Measurements from ENCODE around the gene EXOC4.

EXOC4 gene

DNA sequence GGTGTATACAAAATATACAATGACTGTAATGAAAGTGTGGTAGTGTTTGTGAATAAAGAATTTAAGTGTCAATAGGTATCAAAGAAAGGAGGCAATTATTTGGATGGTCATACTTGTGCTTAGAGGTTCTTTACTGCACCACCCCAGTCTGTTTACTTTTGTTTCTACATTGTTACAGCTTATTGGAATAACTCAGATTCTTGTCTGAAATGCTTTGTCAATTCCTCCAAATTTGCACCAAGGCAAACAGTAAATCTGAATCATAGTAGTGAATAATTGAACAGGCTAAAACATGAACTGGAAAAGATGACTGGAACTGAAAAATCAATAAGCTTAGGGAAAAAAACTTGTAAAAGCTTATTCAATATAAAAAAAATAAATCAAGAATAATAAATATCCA lies 319.2 kb downstream of the EXOC4 start:
- Histone ChIP-seq H3K79me2 (ENCODE audit: control insufficient read depth, low read length) (no peaks in the 10 kb centered on the region), H3K27me3 (ENCODE audit: control insufficient read depth, low read length) (no peaks in the 10 kb centered on the region), H3K9me3 (ENCODE audit: control insufficient read depth, insufficient read depth, low read length) (no peaks in the 10 kb centered on the region), H3K9me2 (replicated peaks; ENCODE audit: control insufficient read depth, low read length) (no peaks in the 10 kb centered on the region), H3K4me2 (ENCODE audit: low read length) (no peak overlapping the region), H3K36me3 (ENCODE audit: control insufficient read depth, low read length) (no peaks in the 10 kb centered on the region), H3K4me3 (ENCODE audit: low read length) (no peak overlapping the region), H4K20me1 (ENCODE audit: control insufficient read depth, insufficient read depth, low read depth, low read length) (no peaks in the 10 kb centered on the region), H3K27ac (ENCODE audit: low read depth, low read length) (no peak overlapping the region), H3F3A (ENCODE audit: control insufficient read depth, insufficient read depth) (no peaks in the 10 kb centered on the region), H3K4me1 (ENCODE audit: control insufficient read depth, low read length) (no peaks in the 10 kb centered on the region)
- no peak for TF ChIP-seq CTCF (IDR thresholded peaks at IDR 0.05; ENCODE audit: low read depth, low read length, poor library complexity, severe bottlenecking)

GRCh38 chr7:133572843-133573242 lies 320.0 kb downstream of the EXOC4 start:
- H3K4me3 ChIP-seq (ENCODE audit: low read length): no peak overlapping the region
- H3K4me1 ChIP-seq (ENCODE audit: control insufficient read depth, low read length): no peaks in the 10 kb centered on the region
- no peaks in the 10 kb centered on the region for H3K9me3 ChIP-seq (ENCODE audit: control insufficient read depth, insufficient read depth, low read length)
- H3K27ac ChIP-seq (ENCODE audit: low read depth, low read length): no peak overlapping the region
- H3K36me3 ChIP-seq (ENCODE audit: control insufficient read depth, low read length): no peaks in the 10 kb centered on the region
- H4K20me1 ChIP-seq (ENCODE audit: control insufficient read depth, insufficient read depth, low read depth, low read length): no peaks in the 10 kb centered on the region
- no peaks in the 10 kb centered on the region for H3K9me2 ChIP-seq (replicated peaks; ENCODE audit: control insufficient read depth, low read length)
- H3F3A ChIP-seq (ENCODE audit: control insufficient read depth, insufficient read depth): no peaks in the 10 kb centered on the region
- no peaks in the 10 kb centered on the region for H3K79me2 ChIP-seq (ENCODE audit: control insufficient read depth, low read length)
- no peak overlapping the region for H3K4me2 ChIP-seq (ENCODE audit: low read length)
- H3K27me3 ChIP-seq (ENCODE audit: control insufficient read depth, low read length): no peaks in the 10 kb centered on the region
- no peak for TF ChIP-seq EZH2phosphoT487 (IDR thresholded peaks at IDR 0.05; ENCODE audit: borderline replicate concordance, low read length)
- no peak for TF ChIP-seq CTCF (IDR thresholded peaks at IDR 0.05; ENCODE audit: low read depth, low read length, poor library complexity, severe bottlenecking)

- TF ChIP-seq EZH2phosphoT487 (IDR thresholded peaks at IDR 0.05; ENCODE audit: borderline replicate concordance, low read length) (no peak), CTCF (IDR thresholded peaks at IDR 0.05; ENCODE audit: low read depth, low read length, poor library complexity, severe bottlenecking) (no peak)
- Histone ChIP-seq H3K27me3 (ENCODE audit: control insufficient read depth, low read length) (no peaks in the 10 kb centered on the region), H3K9me2 (replicated peaks; ENCODE audit: control insufficient read depth, low read length) (no peaks in the 10 kb centered on the region)
Observed at GRCh38 chr7:133573554-133574265, 320.8 kb downstream of the EXOC4 start.

More at GRCh38 chr7:133573554-133574265, 320.8 kb downstream of the EXOC4 start:
- H3K27ac ChIP-seq (ENCODE audit: low read depth, low read length): no peak overlapping the region
- H3K4me1 ChIP-seq (ENCODE audit: control insufficient read depth, low read length): no peaks in the 10 kb centered on the region
- no peaks in the 10 kb centered on the region for H3K36me3 ChIP-seq (ENCODE audit: control insufficient read depth, low read length)
- no peaks in the 10 kb centered on the region for H4K20me1 ChIP-seq (ENCODE audit: control insufficient read depth, insufficient read depth, low read depth, low read length)
- H3K79me2 ChIP-seq (ENCODE audit: control insufficient read depth, low read length): no peaks in the 10 kb centered on the region
- H3K4me2 ChIP-seq (ENCODE audit: low read length): no peak overlapping the region
- no peaks in the 10 kb centered on the region for H3K9me3 ChIP-seq (ENCODE audit: control insufficient read depth, insufficient read depth, low read length)
- H3F3A ChIP-seq (ENCODE audit: control insufficient read depth, insufficient read depth): no peaks in the 10 kb centered on the region
- no peak overlapping the region for H3K4me3 ChIP-seq (ENCODE audit: low read length)

Measured in DOHH2 (cell line).